Activated B cell treated with CpG ODN at 0.5 μM for 24 hours (primary cell): ENCODE measurements around the gene RASGRF2. TPM values are rescaled to one million over a fixed set of nuclear protein-coding genes. Genes with fewer than 3 reads are reported as not detected.

Source experiments
- ATAC-seq: fragments of 200-7000 bp; cut with Tn5 transposase; one replicate; pipeline ENCODE4 v1.10.0; 2021; ENCODE audit warnings: low read depth, mild to moderate bottlenecking, moderate library complexity
- CTCF ChIA-PET: fragments of 350-600 bp; sonication (Branson Sonifier 250); formaldehyde crosslinking; loops from one replicate; lab custom pipeline; 2021; ENCODE audit warnings: antibody characterized with exemption; lab: Charles Lee
- POLR2A ChIA-PET: fragments of 350-600 bp; sonication (Branson Sonifier 250); formaldehyde crosslinking; loops from one replicate; lab custom pipeline; 2021; ENCODE audit warnings: antibody characterized with exemption; lab: Charles Lee
- DNase-seq: peaks from one replicate; pipeline ENCODE4 v3.0.0; 2022
- H3K27ac Mint-ChIP-seq: one replicate; pipeline ENCODE4 v1.8.0; 2020; ENCODE audit warnings: mixed read lengths
- H3K27me3 Mint-ChIP-seq: one replicate; pipeline ENCODE4 v1.8.0; 2021; ENCODE audit warnings: mixed read lengths
- H3K36me3 Mint-ChIP-seq: one replicate; pipeline ENCODE4 v1.8.0; 2021; ENCODE audit warnings: low read depth, mixed read lengths
- H3K4me1 Mint-ChIP-seq: one replicate; pipeline ENCODE4 v1.8.0; 2021; ENCODE audit warnings: mixed read lengths
- H3K4me3 Mint-ChIP-seq: one replicate; pipeline ENCODE4 v1.8.0; 2020; ENCODE audit warnings: mild to moderate bottlenecking, mixed read lengths
- H3K9me3 Mint-ChIP-seq: one replicate; pipeline ENCODE4 v1.8.0; 2020; ENCODE audit warnings: mixed read lengths
- CTCF ChIP-seq: fragments of 200-600 bp; IDR thresholded peaks from one replicate; pipeline ENCODE4 v1.8.0; 2022; ENCODE audit warnings: antibody characterized with exemption, mild to moderate bottlenecking
- intact Hi-C: fragments of 100-400 bp; cut with micrococcal nuclease; formaldehyde crosslinking; loops from one replicate; pipeline ENCODE4 v1.15.1; 2024
- total RNA-seq: library from RNA; stranded (reverse); gene quantifications from 2 replicates; pipeline ENCODE4 v1.2.3, GENCODE V29; 2022

The RASGRF2 gene
- total RNA-seq, 1 donor from 2014 or later = 0.64 TPM

- CTCF ChIA-PET = no interaction called here
- intact Hi-C loops = no loop called here
- POLR2A ChIA-PET = no interaction called here
Measured at GRCh38 chr5:81239613-81240012, 279.4 kb downstream of the RASGRF2 start.

GRCh38 chr5:81241001-81241400 lies 280.8 kb downstream of the RASGRF2 start:
- intact Hi-C loops = no loop called here
- no peaks in the 10 kb centered on the region for H3K27me3 Mint-ChIP-seq
- POLR2A ChIA-PET = no interaction called here

More at GRCh38 chr5:81239613-81240012, 279.4 kb downstream of the RASGRF2 start:
- no peaks in the 10 kb centered on the region for H3K9me3 Mint-ChIP-seq
- ATAC-seq (no peak), DNase-seq (no peak)
- no peaks in the 10 kb centered on the region for H3K36me3 Mint-ChIP-seq
- no peaks in the 10 kb centered on the region for H3K4me1 Mint-ChIP-seq
- H3K27ac Mint-ChIP-seq = no peak overlapping the region
- TF ChIP-seq CTCF = no peak
- H3K4me3 Mint-ChIP-seq = no peak overlapping the region
- no peaks in the 10 kb centered on the region for H3K27me3 Mint-ChIP-seq

GRCh38 chr5:81241961-81242648 lies 281.9 kb downstream of the RASGRF2 start:
- ATAC-seq = no peak
- no peaks in the 10 kb centered on the region for H3K4me1 Mint-ChIP-seq
- H3K36me3 Mint-ChIP-seq = no peaks in the 10 kb centered on the region
- no peak overlapping the region for H3K4me3 Mint-ChIP-seq
- H3K9me3 Mint-ChIP-seq = no peaks in the 10 kb centered on the region
- no peak for DNase-seq
- POLR2A ChIA-PET = no interaction called here
- CTCF ChIA-PET = no interaction called here
- TF ChIP-seq CTCF = no peak
- no peaks in the 10 kb centered on the region for H3K27me3 Mint-ChIP-seq
- no peak overlapping the region for H3K27ac Mint-ChIP-seq
- intact Hi-C loops = no loop called here

More at GRCh38 chr5:81241001-81241400, 280.8 kb downstream of the RASGRF2 start:
- no peak for TF ChIP-seq CTCF
- Mint-ChIP-seq H3K27ac (no peak overlapping the region), H3K9me3 (no peaks in the 10 kb centered on the region), H3K4me3 (no peak overlapping the region), H3K36me3 (no peaks in the 10 kb centered on the region), H3K4me1 (no peaks in the 10 kb centered on the region)
- DNase-seq (no peak), ATAC-seq (no peak)
- CTCF ChIA-PET = no interaction called here

GRCh38 chr5:81242906-81243436 lies 282.8 kb downstream of the RASGRF2 start:
- no peak overlapping the region for H3K4me3 Mint-ChIP-seq

More at GRCh38 chr5:81242906-81243436, 282.8 kb downstream of the RASGRF2 start:
- Mint-ChIP-seq H3K4me1 (no peaks in the 10 kb centered on the region), H3K27me3 (no peaks in the 10 kb centered on the region), H3K9me3 (no peaks in the 10 kb centered on the region), H3K27ac (no peak overlapping the region), H3K36me3 (no peaks in the 10 kb centered on the region)
- CTCF ChIA-PET = no interaction called here
- DNase-seq = no peak
- TF ChIP-seq CTCF = no peak
- POLR2A ChIA-PET = interaction anchor here (0.5 kb wide), 1 partner anchor 1035 kb away, joined by 8 read pairs; the partner anchor contains the start of gene RPS23
- ATAC-seq = no peak
- intact Hi-C loops = no loop called here
